Mesendoderm (in vitro differentiated cells): ENCODE data around the gene RNASE4.

Experiments used
- DNase-seq: peaks from one replicate; pipeline ENCODE4 v3.0.0; 2013
- H2AK5ac ChIP-seq: 2 replicates; pipeline ENCODE4 v1.6.1; 2013; ENCODE audit warnings: low read length, inconsistent platforms
- H2BK120ac ChIP-seq: 2 replicates; pipeline ENCODE4 v1.6.1; 2013; ENCODE audit warnings: low read depth, mild to moderate bottlenecking, low read length, moderate library complexity, mixed read lengths
- H2BK15ac ChIP-seq: replicated peaks from 2 replicates; pipeline ENCODE4 v1.6.1; 2013; ENCODE audit warnings: low read depth, mild to moderate bottlenecking, moderate library complexity
- H2BK5ac ChIP-seq: 2 replicates; pipeline ENCODE4 v1.6.1; 2013; ENCODE audit warnings: low read length, inconsistent platforms
- H3K18ac ChIP-seq: 2 replicates; pipeline ENCODE4 v1.6.1; 2013; ENCODE audit warnings: mild to moderate bottlenecking, low read length, mixed read lengths
- H3K23ac ChIP-seq: one replicate; pipeline ENCODE4 v1.6.1; 2013; ENCODE audit warnings: low read length
- H3K27ac ChIP-seq: 2 replicates; pipeline ENCODE4 v1.5.1; 2013; ENCODE audit warnings: low read depth, mild to moderate bottlenecking, inconsistent platforms, low read length, moderate library complexity
- H3K27me3 ChIP-seq: 2 replicates; pipeline ENCODE4 v1.6.1; 2013; ENCODE audit warnings: low read length, control low read depth, mild to moderate bottlenecking, inconsistent platforms; ENCODE audit not compliant: insufficient read depth, poor library complexity
- H3K36me3 ChIP-seq: 2 replicates; pipeline ENCODE4 v1.6.1; 2013; ENCODE audit warnings: low read length, inconsistent platforms; ENCODE audit not compliant: control insufficient read depth, insufficient read depth
- H3K4ac ChIP-seq: one replicate; pipeline ENCODE4 v1.6.1; 2013; ENCODE audit warnings: low read depth, mild to moderate bottlenecking, low read length, moderate library complexity
- H3K4me1 ChIP-seq: 2 replicates; pipeline ENCODE4 v1.6.1; 2013; ENCODE audit warnings: low read depth, low read length, inconsistent platforms; ENCODE audit not compliant: control insufficient read depth
- H3K4me2 ChIP-seq: 2 replicates; pipeline ENCODE4 v1.6.1; 2013; ENCODE audit warnings: low read length
- H3K4me3 ChIP-seq: 2 replicates; pipeline ENCODE4 v1.5.1; 2013; ENCODE audit warnings: mild to moderate bottlenecking, low read length
- H3K56ac ChIP-seq: one replicate; pipeline ENCODE4 v1.6.1; 2013; ENCODE audit warnings: low read length
- H3K79me1 ChIP-seq: 2 replicates; pipeline ENCODE4 v1.6.1; 2013; ENCODE audit warnings: low read length, inconsistent platforms
- H3K79me2 ChIP-seq: 2 replicates; pipeline ENCODE4 v1.6.1; 2013; ENCODE audit warnings: mild to moderate bottlenecking, low read length; ENCODE audit not compliant: control insufficient read depth, insufficient read depth
- H3K9ac ChIP-seq: 2 replicates; pipeline ENCODE4 v1.6.1; 2013; ENCODE audit warnings: low read length, inconsistent platforms
- H4K5ac ChIP-seq: one replicate; pipeline ENCODE4 v1.6.1; 2013; ENCODE audit warnings: low read length
- H4K8ac ChIP-seq: one replicate; pipeline ENCODE4 v1.6.1; 2013; ENCODE audit warnings: low read depth, mild to moderate bottlenecking, control low read depth, low read length, moderate library complexity
- WGBS: extraction: QIAGEN DNeasy Blood & Tissue Kit; methylation state at CpG from one replicate; pipeline ENCODE4 v1.1.7; 2013; ENCODE audit warnings: low lambda C conversion rate, missing lambda C conversion rate; ENCODE audit not compliant: insufficient coverage; ENCODE audit errors: extremely low coverage; 5-methylcytosine and 5-hydroxymethylcytosine counted together

The RNASE4 gene

DNA sequence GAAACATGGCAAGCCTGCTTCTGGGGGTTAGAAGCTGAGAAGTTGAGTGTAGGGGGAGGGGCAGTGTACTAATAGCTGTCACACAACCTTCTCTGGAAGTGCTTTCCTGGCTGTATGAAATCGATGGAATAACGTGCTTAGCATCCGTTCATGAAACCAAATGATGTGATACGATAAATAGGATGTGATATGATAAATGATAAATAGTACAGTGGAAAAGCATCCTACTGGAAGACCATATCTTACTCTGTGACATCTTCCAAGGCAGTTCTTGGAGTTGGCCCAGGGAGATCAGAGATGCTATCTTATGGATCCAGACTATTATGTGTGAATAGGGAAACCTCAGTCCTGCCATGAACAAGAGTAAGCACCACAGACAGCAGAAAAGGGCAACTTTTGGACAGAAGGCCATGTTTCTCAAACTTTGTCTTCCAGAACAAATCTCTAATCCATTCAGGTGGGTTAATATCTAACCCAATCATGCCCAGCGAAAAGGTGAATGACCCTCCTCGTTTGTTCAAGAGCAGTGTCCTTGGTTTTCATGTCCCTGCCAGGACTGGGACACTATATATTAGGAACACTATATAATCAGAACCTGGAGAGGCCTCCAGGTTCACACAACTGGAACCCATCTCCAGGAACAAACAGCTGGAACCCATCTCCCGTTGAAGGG, 3.9 kb downstream of the RNASE4 start, which contains the start of gene ANG:
ANG (plus strand) TSS at position 598 of the 673 bp plus-strand sequence. CDS start 4,801 bp downstream, outside the sequence.
- H3K4me2 ChIP-seq = no peak within 1 kb of the TSS
- H3K27ac ChIP-seq = no peak within 1 kb of the TSS
- no peak within 1 kb of the TSS for H2BK120ac ChIP-seq
- H3K27me3 ChIP-seq = no peaks in the 10 kb centered on the region
- H4K8ac ChIP-seq = no peak within 1 kb of the TSS
- no peak within 1 kb of the TSS for H3K4me3 ChIP-seq
- H3K9ac ChIP-seq = no peak within 1 kb of the TSS
- H3K4ac ChIP-seq = no peak within 1 kb of the TSS
- no peak within 1 kb of the TSS for H2BK5ac ChIP-seq
- no peak for DNase-seq
- peaks cover 2% of the 10 kb centered on the region for H3K79me2 ChIP-seq
- no peak within 1 kb of the TSS for H3K23ac ChIP-seq
- H2BK15ac ChIP-seq = no peak within 1 kb of the TSS
- H3K4me1 ChIP-seq = no peaks in the 10 kb centered on the region
- no peak within 1 kb of the TSS for H4K5ac ChIP-seq
- H3K36me3 ChIP-seq = no peaks in the 10 kb centered on the region
- H3K56ac ChIP-seq = no peak within 1 kb of the TSS
- no peak within 1 kb of the TSS for H3K18ac ChIP-seq
- H2AK5ac ChIP-seq = no peak within 1 kb of the TSS
- no CpG with 5 or more reads among the region's 7 CpGs for WGBS
- H3K79me1 ChIP-seq = peaks cover 3% of the 10 kb centered on the region

DNA sequence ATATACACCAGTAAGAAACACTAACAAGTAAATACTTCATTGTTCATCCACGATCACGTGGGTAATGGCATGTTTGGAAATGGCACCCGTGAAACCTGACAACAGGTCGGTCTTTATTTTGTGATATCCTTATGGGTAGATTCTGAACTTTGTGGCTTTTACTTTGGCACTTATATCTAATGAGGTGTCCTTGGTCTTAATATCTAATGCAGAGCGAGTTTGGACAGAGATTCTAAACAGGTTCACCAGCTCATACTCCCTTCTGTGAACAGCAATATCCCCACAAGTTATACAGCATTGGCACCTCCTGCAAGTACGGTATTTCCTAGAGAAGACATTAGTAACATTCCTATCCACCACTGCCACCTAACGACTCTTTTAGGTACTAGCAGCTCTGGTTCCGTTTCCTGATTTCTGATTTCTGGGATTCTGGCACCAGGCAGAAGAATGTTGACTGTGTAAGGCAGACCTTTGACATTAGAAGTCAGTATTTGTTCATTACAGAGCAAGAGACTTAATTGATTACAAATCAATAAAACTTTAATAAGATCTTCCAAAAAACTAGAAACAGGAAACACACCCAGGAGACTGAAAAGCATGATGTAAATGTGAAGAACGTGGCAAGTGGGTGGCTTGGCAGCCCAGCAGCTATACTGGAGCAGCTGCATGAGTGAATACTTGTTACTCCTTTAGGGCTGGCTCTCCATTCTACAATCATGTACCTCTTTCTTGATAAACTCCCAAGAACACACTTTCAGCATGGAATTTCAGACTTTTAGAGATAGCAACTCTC, 6.7 kb downstream of the RNASE4 start:
- Histone ChIP-seq H3K9ac (no peak overlapping the region), H3K18ac (no peak overlapping the region), H3K4ac (no peak overlapping the region), H3K4me3 (no peak overlapping the region), H2AK5ac (no peak overlapping the region), H4K8ac (no peak overlapping the region), H3K27me3 (no peaks in the 10 kb centered on the region), H3K36me3 (no peaks in the 10 kb centered on the region), H4K5ac (no peak overlapping the region), H2BK15ac (no peak overlapping the region), H2BK5ac (no peak overlapping the region), H3K56ac (no peak overlapping the region), H3K79me1 (peaks cover 3% of the 10 kb centered on the region), H2BK120ac (no peak overlapping the region), H3K4me2 (no peak overlapping the region), H3K27ac (no peak overlapping the region), H3K79me2 (peaks cover 2% of the 10 kb centered on the region), H3K23ac (no peak overlapping the region), H3K4me1 (no peaks in the 10 kb centered on the region)
- WGBS = no CpG with 5 or more reads among the region's 9 CpGs
- DNase-seq = peak; percentile 76

- H2AK5ac ChIP-seq = no peak overlapping the region
- no peak overlapping the region for H3K4ac ChIP-seq
- H2BK5ac ChIP-seq = no peak overlapping the region
- peaks cover 3% of the 10 kb centered on the region for H3K79me1 ChIP-seq
- no peak overlapping the region for H3K9ac ChIP-seq
- DNase-seq = no peak
- H3K56ac ChIP-seq = no peak overlapping the region
- no peak overlapping the region for H2BK120ac ChIP-seq
- H2BK15ac ChIP-seq = no peak overlapping the region
- WGBS = no CpG with 5 or more reads among the region's 7 CpGs
- no peaks in the 10 kb centered on the region for H3K4me1 ChIP-seq
- H3K23ac ChIP-seq = no peak overlapping the region
- no peak overlapping the region for H4K8ac ChIP-seq
- H3K27me3 ChIP-seq = no peaks in the 10 kb centered on the region
- H3K18ac ChIP-seq = no peak overlapping the region
- H3K36me3 ChIP-seq = no peaks in the 10 kb centered on the region
- H3K27ac ChIP-seq = no peak overlapping the region
- H4K5ac ChIP-seq = no peak overlapping the region
- H3K4me2 ChIP-seq = no peak overlapping the region
- no peak overlapping the region for H3K4me3 ChIP-seq
- peaks cover under 1% of the 10 kb centered on the region for H3K79me2 ChIP-seq
These were observed 7.9 kb downstream of the RNASE4 start for GRCh38 chr14:20692116-20692751.

DNA sequence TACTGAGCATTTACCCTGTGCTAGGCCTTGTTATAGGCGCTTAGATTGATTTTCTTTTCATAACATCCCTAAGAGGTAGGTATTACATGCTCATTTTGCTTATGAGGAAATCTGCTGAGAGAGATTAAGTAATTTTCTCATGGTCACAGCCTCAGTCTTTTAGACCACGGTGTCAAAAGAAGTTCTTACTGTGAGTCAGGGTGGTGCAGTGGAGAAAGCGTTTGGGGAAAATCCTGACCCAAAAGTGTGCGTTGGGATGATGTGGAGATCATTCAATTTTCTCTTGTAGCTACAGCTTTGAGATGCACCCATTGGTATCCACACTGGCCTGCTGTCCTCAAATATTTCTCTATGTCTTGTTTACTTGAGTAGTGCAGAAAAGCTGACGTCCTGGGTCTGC, 12.4 kb downstream of the RNASE4 start:
- no CpG with 5 or more reads among the region's 5 CpGs for WGBS
- Histone ChIP-seq H2BK120ac (no peak overlapping the region), H3K9ac (no peak overlapping the region), H4K5ac (no peak overlapping the region), H4K8ac (no peak overlapping the region), H3K23ac (no peak overlapping the region), H3K79me1 (no peaks in the 10 kb centered on the region), H3K18ac (no peak overlapping the region), H3K79me2 (no peaks in the 10 kb centered on the region), H3K27ac (no peak overlapping the region), H3K4me1 (no peaks in the 10 kb centered on the region), H3K4me2 (no peak overlapping the region), H3K4me3 (no peak overlapping the region), H3K27me3 (no peaks in the 10 kb centered on the region), H3K4ac (no peak overlapping the region), H2BK15ac (no peak overlapping the region), H2AK5ac (no peak overlapping the region), H3K56ac (no peak overlapping the region), H3K36me3 (no peaks in the 10 kb centered on the region), H2BK5ac (no peak overlapping the region)
- DNase-seq = no peak

DNA sequence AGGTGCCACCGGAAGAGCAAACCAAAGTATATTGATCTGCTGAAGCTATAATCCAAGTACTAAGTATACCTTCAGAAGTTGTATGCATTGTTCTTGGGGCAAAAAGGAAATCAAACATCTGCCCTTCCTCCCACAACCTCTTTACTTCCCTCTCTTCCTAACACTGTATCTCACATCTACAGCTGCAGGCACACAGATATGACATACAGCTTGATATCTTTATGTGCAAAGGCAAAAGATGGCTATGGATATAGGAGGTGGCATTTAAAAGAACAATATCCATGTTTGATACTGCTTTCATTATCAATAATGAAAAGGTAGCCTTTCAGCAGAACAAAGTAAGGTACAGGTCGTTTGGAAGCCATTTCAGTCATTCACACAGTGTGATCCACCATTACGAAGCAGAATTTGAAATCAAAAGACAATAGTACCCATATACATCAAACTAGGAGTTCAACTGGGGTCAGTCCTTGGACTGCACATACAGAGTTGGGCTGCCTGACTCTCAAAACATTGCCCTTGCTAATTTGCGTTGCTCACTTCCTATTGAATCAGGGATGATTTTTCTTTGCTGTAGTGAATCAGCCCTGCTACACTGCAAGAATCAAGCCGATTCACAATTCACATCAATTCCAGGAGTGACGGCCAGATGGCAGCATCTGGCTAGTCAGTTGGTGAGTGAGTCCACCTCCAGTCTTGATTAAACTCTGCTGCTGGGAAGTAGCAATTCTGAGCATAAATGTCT, 13.1 kb downstream of the RNASE4 start:
- no peak overlapping the region for H3K4me2 ChIP-seq
- no peak overlapping the region for H2BK5ac ChIP-seq
- no peak overlapping the region for H2BK15ac ChIP-seq
- no peak overlapping the region for H2AK5ac ChIP-seq
- H4K5ac ChIP-seq = no peak overlapping the region
- H3K36me3 ChIP-seq = no peaks in the 10 kb centered on the region
- no peak overlapping the region for H2BK120ac ChIP-seq
- H3K56ac ChIP-seq = peak overlapping the region; percentile 9
- no peaks in the 10 kb centered on the region for H3K4me1 ChIP-seq
- H3K23ac ChIP-seq = no peak overlapping the region
- no CpG with 5 or more reads among the region's 6 CpGs for WGBS
- H3K9ac ChIP-seq = no peak overlapping the region
- H3K79me1 ChIP-seq = no peaks in the 10 kb centered on the region
- H3K18ac ChIP-seq = no peak overlapping the region
- H3K4me3 ChIP-seq = no peak overlapping the region
- no peaks in the 10 kb centered on the region for H3K27me3 ChIP-seq
- no peak overlapping the region for H3K4ac ChIP-seq
- H4K8ac ChIP-seq = no peak overlapping the region
- DNase-seq = peak; percentile 85
- H3K27ac ChIP-seq = no peak overlapping the region
- no peaks in the 10 kb centered on the region for H3K79me2 ChIP-seq
